HepG2 (cell line): Measurements from ENCODE around the gene FLT3LG. TPM values are rescaled to one million over a fixed set of nuclear protein-coding genes. Genes with fewer than 3 reads are reported as not detected.
A peak's percentile ranks its signal among the peaks of the same experiment; 100 is the strongest.

ENCODE experiments used
- EP300 ChIP-seq, 3 experiments: sonication (generic) in 1 of 3; formaldehyde crosslinking in 1 of 3; IDR thresholded peaks; 2 replicates each; pipeline versions ENCODE4 v1.5.1 to v1.6.1; 2011 to 2020; ENCODE audit warnings: low read depth in 2 of 3, low read length in 2 of 3, borderline replicate concordance in 1 of 3, improper control_type of control experiment in 1 of 3, mild to moderate bottlenecking in 1 of 3, missing genetic modification reagents in 1 of 3, moderate library complexity in 1 of 3
- FIP1L1 ChIP-seq: fragments of 200-400 bp; formaldehyde crosslinking; IDR thresholded peaks from 2 replicates; pipeline ENCODE4 v1.6.1; 2018; ENCODE audit warnings: low read depth, mild to moderate bottlenecking, low read length, moderate library complexity, borderline replicate concordance; ENCODE audit not compliant: insufficient read depth
- FOXK1 ChIP-seq: sonication (generic); formaldehyde crosslinking; IDR thresholded peaks from 2 replicates; pipeline ENCODE4 v1.4.0; 2020; ENCODE audit warnings: low read depth, missing genetic modification reagents, borderline replicate concordance
- KLF16 ChIP-seq, 2 experiments: sonication (generic) in 1 of 2; formaldehyde crosslinking in 1 of 2; IDR thresholded peaks; 2 replicates each; pipeline versions ENCODE4 v1.6.1 to v1.8.0; 2016 to 2023; ENCODE audit warnings: missing genetic modification reagents in 2 of 2, missing compliant biosample characterization in 1 of 2
- MBD4 ChIP-seq: IDR thresholded peaks from 2 replicates; pipeline ENCODE4 v1.6.1; 2012; ENCODE audit warnings: low read length, inconsistent platforms, borderline replicate concordance
- MED1 ChIP-seq: sonication (generic); formaldehyde crosslinking; IDR thresholded peaks from 2 replicates; pipeline ENCODE4 v1.4.0; 2020; ENCODE audit warnings: missing genetic modification reagents
- MED8 ChIP-seq: sonication (generic); formaldehyde crosslinking; IDR thresholded peaks from 2 replicates; pipeline ENCODE4 v1.8.1; 2023; ENCODE audit warnings: mild to moderate bottlenecking, missing genetic modification reagents; ENCODE audit not compliant: insufficient replicate concordance
- NR2F2 ChIP-seq: IDR thresholded peaks from 2 replicates; pipeline ENCODE4 v1.6.1; 2012; ENCODE audit warnings: low read depth, inconsistent platforms, borderline replicate concordance
- PHF8 ChIP-seq: sonication (generic); formaldehyde crosslinking; IDR thresholded peaks from 2 replicates; pipeline ENCODE4 v1.5.0; 2020; ENCODE audit warnings: missing genetic modification reagents
- POLR2AphosphoS2 ChIP-seq: IDR thresholded peaks from 2 replicates; pipeline ENCODE4 v1.6.1; 2011; ENCODE audit warnings: low read depth, low read length, improper control_type of control experiment
- REPIN1 ChIP-seq: sonication (generic); formaldehyde crosslinking; IDR thresholded peaks from 2 replicates; pipeline ENCODE4 v1.8.0; 2022; ENCODE audit warnings: missing genetic modification reagents, low read depth, mild to moderate bottlenecking, borderline replicate concordance
- RORA ChIP-seq: sonication (generic); formaldehyde crosslinking; IDR thresholded peaks from 2 replicates; pipeline ENCODE4 v1.5.0; 2020; ENCODE audit warnings: mild to moderate bottlenecking, missing genetic modification reagents, moderate library complexity
- SRSF4 ChIP-seq: fragments of 200-400 bp; formaldehyde crosslinking; IDR thresholded peaks from one replicate; pipeline ENCODE4 v1.6.1; 2018; ENCODE audit warnings: mild to moderate bottlenecking, low read depth, low read length, moderate library complexity; ENCODE audit not compliant: poor library complexity, severe bottlenecking
- TRIM24 ChIP-seq: sonication (generic); formaldehyde crosslinking; IDR thresholded peaks from 2 replicates; pipeline ENCODE4 v1.8.0; 2022; ENCODE audit warnings: mild to moderate bottlenecking, missing genetic modification reagents
- WIZ ChIP-seq: sonication (generic); formaldehyde crosslinking; IDR thresholded peaks from 2 replicates; pipeline ENCODE4 v1.5.1; 2020; ENCODE audit warnings: mild to moderate bottlenecking, missing genetic modification reagents
- ZBTB38 ChIP-seq: sonication (generic); formaldehyde crosslinking; IDR thresholded peaks from 2 replicates; pipeline ENCODE4 v1.5.1; 2020; ENCODE audit warnings: mild to moderate bottlenecking, missing genetic modification reagents
- ZNF746 ChIP-seq: sonication (generic); formaldehyde crosslinking; IDR thresholded peaks from 2 replicates; pipeline ENCODE4 v1.8.0; 2022; ENCODE audit warnings: mild to moderate bottlenecking, missing genetic modification reagents
- ZNF780A ChIP-seq: sonication (generic); formaldehyde crosslinking; IDR thresholded peaks from 2 replicates; pipeline ENCODE4 v1.8.0; 2022; ENCODE audit warnings: mild to moderate bottlenecking, missing genetic modification reagents, moderate library complexity
- ZNF792 ChIP-seq: IDR thresholded peaks from 2 replicates; pipeline ENCODE4 v1.6.1; 2016
- polyA plus RNA-seq, 8 experiments: library from polyadenylated mRNA; depleted of rRNA in 3 of 8; stranded (reverse) in 7 of 8; unstranded in 1 of 8; fragments of >200 nt; fragmentation: Illumina TruSeq in 4 of 8; extraction: Trizol in 4 of 8; gene quantifications; 2 replicates each; pipeline versions ENCODE4 v1.2.1 to v1.2.3, GENCODE V29; 2011 to 2016; ENCODE audit warnings: low read depth in 4 of 8, missing spikeins in 1 of 8, mixed read lengths in 1 of 8; ENCODE audit not compliant: insufficient read depth in 1 of 8
- total RNA-seq, 5 experiments: library from RNA; depleted of rRNA; stranded (reverse); fragments of >200 nt; fragmentation: Illumina TruSeq; extraction: Trizol; gene quantifications; 2 replicates each; pipeline ENCODE4 v1.2.3, GENCODE V29; 2016; ENCODE audit warnings: low read depth in 1 of 5
- TF ChIP-seq, protein P1 (sequence below): sonication (generic); formaldehyde crosslinking; IDR thresholded peaks from 2 replicates; pipeline ENCODE4 v1.4.0; 2020; ENCODE audit warnings: missing genetic modification reagents
- TF ChIP-seq, protein P2 (sequence below), 2 experiments: fragments of 450-650 bp in 1 of 2; sonication (generic) in 1 of 2; formaldehyde crosslinking; IDR thresholded peaks; 2 replicates each; pipeline versions ENCODE4 v1.5.0 to v1.8.0; 2020 to 2022; ENCODE audit warnings: mild to moderate bottlenecking in 1 of 2, missing genetic modification reagents in 1 of 2
- TF ChIP-seq, protein P3 (sequence below): sonication (generic); formaldehyde crosslinking; IDR thresholded peaks from 2 replicates; pipeline ENCODE4 v1.8.1; 2022; ENCODE audit warnings: mild to moderate bottlenecking, missing genetic modification reagents
- TF ChIP-seq, protein P4 (sequence below): sonication (generic); formaldehyde crosslinking; IDR thresholded peaks from 2 replicates; pipeline ENCODE4 v1.8.0; 2022; ENCODE audit warnings: mild to moderate bottlenecking, missing genetic modification reagents, borderline replicate concordance

Gene FLT3LG
- total and polyA plus RNA-seq, 2 of the 13 experiments (the other 11 are each of a cell fraction or from before 2014, with no cell fraction given), result 1.5 to 2.6 TPM

DNA sequence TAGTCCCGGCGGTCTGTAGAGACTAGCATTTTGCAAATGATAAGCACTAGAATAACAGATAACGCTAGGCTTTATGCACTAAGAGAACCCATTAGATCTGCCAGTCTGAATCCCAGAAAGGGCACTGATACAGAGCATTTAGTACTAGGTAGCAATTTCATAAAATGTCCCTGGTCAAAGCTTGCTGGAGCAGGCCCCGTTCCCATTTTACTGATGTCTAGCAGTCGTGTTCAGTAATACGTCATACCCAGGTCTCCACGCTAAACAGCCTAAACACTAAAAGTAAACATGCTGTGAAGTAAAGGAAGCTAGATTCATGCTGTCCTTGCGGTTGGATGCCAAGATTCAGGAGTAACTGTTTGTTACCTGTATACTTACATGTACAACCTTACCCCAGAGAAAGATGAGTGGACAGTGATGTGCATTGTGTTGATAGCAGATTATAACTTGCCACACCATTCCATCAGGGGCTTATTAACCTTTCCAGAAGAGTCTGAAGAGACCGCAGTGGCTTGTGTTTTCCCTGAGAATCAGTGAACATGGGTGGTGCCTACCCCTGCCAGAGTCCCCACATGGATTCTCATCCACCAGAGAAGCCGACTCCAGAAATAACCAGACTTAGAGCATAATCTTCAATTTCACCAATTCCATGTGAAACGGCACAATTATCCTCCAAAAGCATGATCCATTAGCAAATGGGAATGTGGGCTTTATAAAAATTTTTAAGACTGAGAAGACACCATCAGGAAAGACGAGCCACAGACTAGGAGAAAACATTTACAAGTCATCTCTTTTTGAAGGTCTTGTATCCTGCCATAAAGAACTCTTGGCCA, 18.8 kb downstream of the FLT3LG start (continued):
- TF ChIP-seq, protein P1, sequence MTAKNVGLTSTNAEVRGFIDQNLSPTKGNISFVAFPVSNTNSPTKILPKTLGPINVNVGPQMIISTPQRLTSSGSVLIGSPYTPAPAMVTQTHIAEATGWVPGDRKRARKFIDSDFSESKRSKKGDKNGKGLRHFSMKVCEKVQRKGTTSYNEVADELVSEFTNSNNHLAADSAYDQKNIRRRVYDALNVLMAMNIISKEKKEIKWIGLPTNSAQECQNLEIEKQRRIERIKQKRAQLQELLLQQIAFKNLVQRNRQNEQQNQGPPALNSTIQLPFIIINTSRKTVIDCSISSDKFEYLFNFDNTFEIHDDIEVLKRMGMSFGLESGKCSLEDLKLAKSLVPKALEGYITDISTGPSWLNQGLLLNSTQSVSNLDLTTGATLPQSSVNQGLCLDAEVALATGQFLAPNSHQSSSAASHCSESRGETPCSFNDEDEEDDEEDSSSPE (CRISPR knock-in tag), result no peak
- TF ChIP-seq MBD4, result peak; percentile 85; the same call in 1 of the 2 replicates
- no peak for TF ChIP-seq EP300 (IDR thresholded peaks at IDR 0.05; ENCODE audit: low read depth in 2 of 2, low read length in 2 of 2)
- peak; percentile 26; the same call in 1 of the 2 replicates for TF ChIP-seq EP300 (CRISPR knock-in tag; IDR thresholded peaks at IDR 0.05; ENCODE audit: borderline replicate concordance)
- TF ChIP-seq MED1 (CRISPR knock-in tag), result 0 out of 2 replicates have a peak, but pooled peaks have one; percentile 11
- peak; percentile 31; the same call in 1 of the 2 replicates for TF ChIP-seq ZBTB38 (CRISPR knock-in tag)
- 0 out of 2 replicates have a peak, but pooled peaks have one; percentile 12 for TF ChIP-seq PHF8
- TF ChIP-seq, protein P2, sequence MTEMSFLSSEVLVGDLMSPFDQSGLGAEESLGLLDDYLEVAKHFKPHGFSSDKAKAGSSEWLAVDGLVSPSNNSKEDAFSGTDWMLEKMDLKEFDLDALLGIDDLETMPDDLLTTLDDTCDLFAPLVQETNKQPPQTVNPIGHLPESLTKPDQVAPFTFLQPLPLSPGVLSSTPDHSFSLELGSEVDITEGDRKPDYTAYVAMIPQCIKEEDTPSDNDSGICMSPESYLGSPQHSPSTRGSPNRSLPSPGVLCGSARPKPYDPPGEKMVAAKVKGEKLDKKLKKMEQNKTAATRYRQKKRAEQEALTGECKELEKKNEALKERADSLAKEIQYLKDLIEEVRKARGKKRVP (CRISPR knock-in tag; IDR thresholded peaks at IDR 0.05), result peak; percentile 1 to 42; a peak in 2 of 4 replicates
- TF ChIP-seq TRIM24 (CRISPR knock-in tag), result no peak
- TF ChIP-seq, protein P3, sequence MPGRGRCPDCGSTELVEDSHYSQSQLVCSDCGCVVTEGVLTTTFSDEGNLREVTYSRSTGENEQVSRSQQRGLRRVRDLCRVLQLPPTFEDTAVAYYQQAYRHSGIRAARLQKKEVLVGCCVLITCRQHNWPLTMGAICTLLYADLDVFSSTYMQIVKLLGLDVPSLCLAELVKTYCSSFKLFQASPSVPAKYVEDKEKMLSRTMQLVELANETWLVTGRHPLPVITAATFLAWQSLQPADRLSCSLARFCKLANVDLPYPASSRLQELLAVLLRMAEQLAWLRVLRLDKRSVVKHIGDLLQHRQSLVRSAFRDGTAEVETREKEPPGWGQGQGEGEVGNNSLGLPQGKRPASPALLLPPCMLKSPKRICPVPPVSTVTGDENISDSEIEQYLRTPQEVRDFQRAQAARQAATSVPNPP (CRISPR knock-in tag), result peak; percentile 60; the same call in 1 of the 2 replicates
- TF ChIP-seq REPIN1 (CRISPR knock-in tag), result peak; percentile 59; the same call in 1 of the 2 replicates
- peak; percentile 45 for TF ChIP-seq SRSF4
- peak; percentile 16; the same call in 1 of the 2 replicates for TF ChIP-seq FOXK1 (CRISPR knock-in tag)
- TF ChIP-seq FIP1L1, result 0 out of 2 replicates have a peak, but pooled peaks have one; percentile 54
- TF ChIP-seq NR2F2, result 0 out of 2 replicates have a peak, but pooled peaks have one; percentile 13
- peak; percentile 26; the same call in 1 of the 2 replicates for TF ChIP-seq ZNF746 (CRISPR knock-in tag)
- TF ChIP-seq POLR2AphosphoS2, result peak; percentile 95
- TF ChIP-seq ZNF780A (CRISPR knock-in tag), result 0 out of 2 replicates have a peak, but pooled peaks have one; percentile 7
- TF ChIP-seq WIZ (CRISPR knock-in tag), result 0 out of 2 replicates have a peak, but pooled peaks have one; percentile 28
- TF ChIP-seq ZNF792 (CRISPR knock-in tag), result no peak
- no peak for TF ChIP-seq RORA (CRISPR knock-in tag)
- TF ChIP-seq, protein P4, sequence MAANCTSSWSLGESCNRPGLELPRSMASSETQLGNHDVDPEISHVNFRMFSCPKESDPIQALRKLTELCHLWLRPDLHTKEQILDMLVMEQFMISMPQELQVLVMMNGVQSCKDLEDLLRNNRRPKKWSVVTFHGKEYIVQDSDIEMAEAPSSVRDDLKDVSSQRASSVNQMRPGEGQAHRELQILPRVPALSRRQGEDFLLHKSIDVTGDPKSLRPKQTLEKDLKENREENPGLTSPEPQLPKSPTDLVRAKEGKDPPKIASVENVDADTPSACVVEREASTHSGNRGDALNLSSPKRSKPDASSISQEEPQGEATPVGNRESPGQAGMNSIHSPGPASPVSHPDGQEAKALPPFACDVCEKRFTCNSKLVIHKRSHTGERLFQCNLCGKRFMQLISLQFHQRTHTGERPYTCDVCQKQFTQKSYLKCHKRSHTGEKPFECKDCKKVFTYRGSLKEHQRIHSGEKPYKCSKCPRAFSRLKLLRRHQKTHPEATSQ (CRISPR knock-in tag), result peak; percentile 37; the same call in 1 of the 2 replicates
- TF ChIP-seq MED8 (CRISPR knock-in tag), result no peak
- no peak; a peak in 1 of 4 replicates for TF ChIP-seq KLF16 (CRISPR knock-in tag; IDR thresholded peaks at IDR 0.05)
